ENCODE data around the gene PTPN18. TPM values are rescaled to one million over a fixed set of nuclear protein-coding genes. Genes with fewer than 3 reads are reported as not detected.
A peak's percentile ranks its signal among the peaks of the same experiment; 100 is the strongest.

PTPN18 gene
- total and polyA plus RNA-seq, 2 donors (not counting 1 experiment from before 2014, with no cell fraction given), result 91.0 to 102 TPM

GRCh38 chr2:130342020-130342532, 13.8 kb upstream of the PTPN18 start:
- H3K27me3 Mint-ChIP-seq, result no peaks in the 10 kb centered on the region
- Histone ChIP-seq H3K9ac (ENCODE audit: low read length) (peak overlapping the region; percentile 78), H3K4me3 (ENCODE audit: control extremely low read depth in 1 of 5, extremely low read depth in 1 of 5, insufficient read depth in 1 of 5, low read depth in 2 of 5, low read length in 4 of 5) (peak overlapping the region; percentile 87 to 99 (median 89)), H3K36me3 (replicated peaks in 1 of 2; ENCODE audit: control extremely low read depth in 1 of 2, control insufficient read depth in 1 of 2, extremely low read depth in 1 of 2, insufficient read depth in 2 of 2, low read length in 1 of 2) (peaks cover 0 to 53% of the 10 kb centered on the region in 2 experiments), H3K4me2 (replicated peaks; ENCODE audit: low read depth, low read length, poor library complexity, severe bottlenecking) (peak overlapping the region; percentile 90), H2AFZ (ENCODE audit: insufficient read depth, low read depth, low read length, poor library complexity, severe bottlenecking) (peak overlapping the region; percentile 96), H4K20me1 (ENCODE audit: control insufficient read depth, insufficient read depth, low read length, poor library complexity, severe bottlenecking) (peaks cover 32% of the 10 kb centered on the region), H3K79me2 (ENCODE audit: control insufficient read depth, insufficient read depth, low read length) (peaks cover 29% of the 10 kb centered on the region), H3K27me3 (replicated peaks in 1 of 4; ENCODE audit: control extremely low read depth in 1 of 4, control insufficient read depth in 3 of 4, insufficient read depth in 4 of 4, low read length in 3 of 4) (no peaks in the 10 kb centered on the region), H3K27ac (ENCODE audit: low read length in 2 of 2) (peak overlapping the region; percentile 90 to 97), H3K4me1 (ENCODE audit: control insufficient read depth in 2 of 2, insufficient read depth in 2 of 2, low read length in 2 of 2) (peaks cover 12 to 23% of the 10 kb centered on the region in 2 donors), H3K9me3 (ENCODE audit: control extremely low read depth in 1 of 3, control insufficient read depth in 2 of 3, insufficient read depth in 1 of 3, low read length in 2 of 3) (no peaks in the 10 kb centered on the region)
- TF ChIP-seq CTCF (IDR thresholded peaks at IDR 0.05) (no peak), EZH2 (IDR thresholded peaks at IDR 0.05; ENCODE audit: borderline replicate concordance, insufficient read depth, low read depth, low read length, poor library complexity, severe bottlenecking) (no peak)
- ATAC-seq (ENCODE audit: low read depth), result peak; percentile 70
- peak; percentile 94 for DNase-seq
- ChIA-PET POLR2A (interaction anchor here (0.9 to 2.6 kb wide), 11 partner anchors 10 to 1151 kb away, joined by 3 to 32 read pairs (median 6); partner anchors contain the start of genes FAM168B, MZT2B, PTPN18 and SMPD4), CTCF (interaction anchor here (0.7 to 5.4 kb wide), 14 partner anchors 8 to 455 kb away, joined by 3 to 61 read pairs (median 8); partner anchors contain the start of genes MZT2B, PTPN18 and SMPD4)
- peak overlapping the region; percentile 100 for H3K4me3 Mint-ChIP-seq
- WGBS (ENCODE audit: insufficient coverage), result under 1% methylated on average over 24 of the region's 24 CpGs
- H3K4me1 Mint-ChIP-seq, result peaks cover 46% of the 10 kb centered on the region
- no peaks in the 10 kb centered on the region for H3K9me3 Mint-ChIP-seq (ENCODE audit: insufficient read depth)
- intact Hi-C loops (cut with micrococcal nuclease), result loop anchor here (1.0 to 10.0 kb wide), 8 partner anchors 13 to 1153 kb away; partner anchors contain the start of genes MZT2A, PLEKHB2 and SMPD4
- H3K27ac Mint-ChIP-seq, result peak overlapping the region; percentile 99
